ENCODE results near the gene ZNF532. TPM values are rescaled to one million over a fixed set of nuclear protein-coding genes. Genes with fewer than 3 reads are reported as not detected.

Gene ZNF532
- total RNA-seq, 6 donors from 2014 or later, result 35.6 to 76.5 (median 42.9) TPM

- 83 to 89% methylated on average over 12 of the region's 12 CpGs for WGBS, 2 donors
- no peak for ATAC-seq (ENCODE audit: low FRiP score in 2 of 2)
- H3K4me1 ChIP-seq, result no peaks in the 10 kb centered on the region
- DNase-seq, result no peak
- no peaks in the 10 kb centered on the region for H3K36me3 ChIP-seq
- no peak for TF ChIP-seq POLR2A (IDR thresholded peaks at IDR 0.05)
- no peak for TF ChIP-seq POLR2AphosphoS5 (IDR thresholded peaks at IDR 0.05)
- TF ChIP-seq EP300 (IDR thresholded peaks at IDR 0.05), result no peak
- no peak for TF ChIP-seq CTCF (IDR thresholded peaks at IDR 0.05)
- H3K27ac ChIP-seq, result no peak overlapping the region
- H3K4me3 ChIP-seq, result no peak overlapping the region
- H3K27me3 ChIP-seq, result no peaks in the 10 kb centered on the region
- no peaks in the 10 kb centered on the region for H3K9me3 ChIP-seq
These were observed 162.2 kb downstream of the ZNF532 start for GRCh38 chr18:59026831-59027410.

DNA sequence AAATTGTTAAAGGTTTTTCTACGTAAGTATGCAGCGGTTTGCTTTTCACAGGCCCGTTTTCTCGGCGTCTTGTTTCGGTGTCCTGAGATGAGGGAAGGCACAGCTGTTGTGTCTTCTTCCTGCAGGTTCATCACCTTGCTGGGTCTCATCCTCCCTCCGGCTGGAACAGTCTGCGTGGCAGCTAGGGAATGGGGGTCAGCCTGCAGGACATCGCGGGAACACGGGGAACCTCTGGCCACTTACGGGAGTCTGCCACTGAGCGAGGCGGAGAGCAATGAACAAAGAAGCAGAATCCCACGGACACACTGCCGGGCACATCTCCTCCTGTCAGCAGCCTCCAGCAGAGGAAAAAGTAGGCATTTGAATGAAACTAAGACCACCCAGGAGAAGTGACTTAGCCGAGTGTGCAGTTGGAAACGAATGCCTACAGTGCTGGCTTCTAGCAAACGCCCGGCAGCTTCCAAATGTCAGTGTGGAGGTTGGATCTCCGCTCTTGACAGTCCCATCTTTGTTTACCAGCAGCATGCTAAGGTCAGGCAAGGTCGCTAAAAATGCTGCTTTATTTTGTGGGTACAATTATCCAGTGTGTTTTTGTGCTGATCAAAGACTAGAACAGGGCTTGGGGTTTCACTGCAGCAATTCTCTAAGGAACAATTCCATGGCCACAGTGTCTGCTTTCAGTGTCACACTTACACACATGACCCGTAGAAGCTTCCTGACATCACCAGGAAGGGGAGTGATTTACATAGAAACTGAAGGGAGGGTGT lies 165.2 kb downstream of the ZNF532 start:
- Histone ChIP-seq H3K27ac (no peak overlapping the region), H3K4me3 (no peak overlapping the region), H3K4me1 (no peaks in the 10 kb centered on the region), H3K9me3 (no peaks in the 10 kb centered on the region), H3K27me3 (no peaks in the 10 kb centered on the region), H3K36me3 (no peaks in the 10 kb centered on the region)
- ATAC-seq (ENCODE audit: low FRiP score in 2 of 2), result no peak
- DNase-seq, result no peak
- WGBS, 2 donors, result 84 to 85% methylated on average over 23 of the region's 23 CpGs
- TF ChIP-seq POLR2AphosphoS5 (IDR thresholded peaks at IDR 0.05), result no peak
- no peak for TF ChIP-seq POLR2A (IDR thresholded peaks at IDR 0.05)
- TF ChIP-seq CTCF (IDR thresholded peaks at IDR 0.05), result no peak
- no peak for TF ChIP-seq EP300 (IDR thresholded peaks at IDR 0.05)

DNA sequence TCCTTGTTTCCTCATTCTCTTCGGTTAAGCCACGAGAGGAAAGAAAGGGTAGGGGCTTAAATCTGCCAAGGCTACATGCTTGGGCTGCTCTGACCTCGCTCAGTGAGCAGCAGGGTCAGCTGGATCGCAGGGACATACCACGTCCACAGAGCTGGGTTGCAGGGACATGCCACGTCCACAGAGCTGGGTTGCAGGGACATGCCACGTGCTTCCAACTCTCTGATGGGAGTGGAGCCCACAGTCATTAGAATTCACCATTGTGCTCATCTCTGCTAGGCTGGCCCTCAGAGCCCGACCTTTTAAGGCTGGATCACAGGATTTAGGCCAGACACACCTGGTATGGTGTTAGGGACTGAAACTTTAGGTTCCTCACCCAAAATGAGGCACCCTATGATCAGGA lies 167.6 kb downstream of the ZNF532 start:
- Histone ChIP-seq H3K27me3 (no peaks in the 10 kb centered on the region), H3K36me3 (no peaks in the 10 kb centered on the region), H3K9me3 (no peaks in the 10 kb centered on the region), H3K4me3 (no peak overlapping the region), H3K4me1 (no peaks in the 10 kb centered on the region), H3K27ac (no peak overlapping the region)
- no peak for DNase-seq
- TF ChIP-seq CTCF (IDR thresholded peaks at IDR 0.05), result no peak
- no peak for TF ChIP-seq POLR2AphosphoS5 (IDR thresholded peaks at IDR 0.05)
- no peak for TF ChIP-seq EP300 (IDR thresholded peaks at IDR 0.05)
- TF ChIP-seq POLR2A (IDR thresholded peaks at IDR 0.05), result no peak
- 89 to 91% methylated on average over 8 of the region's 8 CpGs for WGBS, 2 donors
- ATAC-seq (ENCODE audit: low FRiP score in 2 of 2), result no peak

- WGBS, 2 donors, result 73 to 83% methylated on average over 3 of the region's 3 CpGs
- TF ChIP-seq CTCF (IDR thresholded peaks at IDR 0.05) (no peak), EP300 (IDR thresholded peaks at IDR 0.05) (no peak)
- H3K4me1 ChIP-seq, result no peaks in the 10 kb centered on the region
- no peak overlapping the region for H3K27ac ChIP-seq
- ATAC-seq (ENCODE audit: low FRiP score in 2 of 2) (no peak), DNase-seq (no peak)
- no peak overlapping the region for H3K4me3 ChIP-seq
- H3K9me3 ChIP-seq, result no peaks in the 10 kb centered on the region
- no peaks in the 10 kb centered on the region for H3K36me3 ChIP-seq
- H3K27me3 ChIP-seq, result no peaks in the 10 kb centered on the region
These were observed 168.7 kb downstream of the ZNF532 start for GRCh38 chr18:59033359-59033758.

GRCh38 chr18:59033974-59034373 lies 169.3 kb downstream of the ZNF532 start:
- ATAC-seq (ENCODE audit: low FRiP score in 2 of 2) (no peak), DNase-seq (no peak)
- Histone ChIP-seq H3K27me3 (no peaks in the 10 kb centered on the region), H3K4me3 (no peak overlapping the region), H3K4me1 (no peaks in the 10 kb centered on the region), H3K36me3 (no peaks in the 10 kb centered on the region), H3K9me3 (no peaks in the 10 kb centered on the region), H3K27ac (no peak overlapping the region)
- WGBS, 2 donors, result 75 to 83% methylated on average over 5 of the region's 5 CpGs
- TF ChIP-seq EP300 (IDR thresholded peaks at IDR 0.05) (no peak), POLR2A (IDR thresholded peaks at IDR 0.05) (no peak)

All from upper lobe of left lung (tissue), 6 donors.